Neural progenitor cell (in vitro differentiated cells): Measurements from ENCODE around the gene SELENOO.

Experiments used
- EZH2phosphoT487 ChIP-seq: fragments of 200-600 bp; sonication (generic); IDR thresholded peaks from 2 replicates; pipeline ENCODE4 v1.6.1; 2017; ENCODE audit warnings: antibody characterized with exemption
- TF ChIP-seq, protein P1 (sequence below): fragments of 200-600 bp; sonication (generic); IDR thresholded peaks from 2 replicates; pipeline ENCODE4 v1.5.1; 2017; ENCODE audit warnings: antibody characterized with exemption, mild to moderate bottlenecking

DNA sequence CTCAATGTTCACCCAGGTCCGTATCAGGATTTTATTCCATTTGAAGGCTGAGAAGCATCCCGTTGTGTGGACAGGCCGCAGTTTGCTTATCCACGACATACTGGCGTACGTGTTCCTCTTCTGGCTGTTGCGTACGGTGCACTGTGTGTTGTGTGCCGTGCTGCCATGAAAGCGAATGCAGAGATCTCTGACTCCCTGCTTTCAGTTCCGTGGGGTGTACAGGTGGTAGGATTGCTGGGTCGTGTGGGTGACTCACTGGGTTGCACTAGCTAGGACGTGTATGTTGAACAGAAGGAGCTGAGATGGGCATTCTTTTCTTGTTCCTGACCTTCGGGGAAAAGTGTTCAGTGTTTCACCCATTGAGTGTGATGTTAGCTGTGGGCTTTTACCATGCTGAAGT, 10.3 kb downstream of the SELENOO start:
- TF ChIP-seq, protein P1, sequence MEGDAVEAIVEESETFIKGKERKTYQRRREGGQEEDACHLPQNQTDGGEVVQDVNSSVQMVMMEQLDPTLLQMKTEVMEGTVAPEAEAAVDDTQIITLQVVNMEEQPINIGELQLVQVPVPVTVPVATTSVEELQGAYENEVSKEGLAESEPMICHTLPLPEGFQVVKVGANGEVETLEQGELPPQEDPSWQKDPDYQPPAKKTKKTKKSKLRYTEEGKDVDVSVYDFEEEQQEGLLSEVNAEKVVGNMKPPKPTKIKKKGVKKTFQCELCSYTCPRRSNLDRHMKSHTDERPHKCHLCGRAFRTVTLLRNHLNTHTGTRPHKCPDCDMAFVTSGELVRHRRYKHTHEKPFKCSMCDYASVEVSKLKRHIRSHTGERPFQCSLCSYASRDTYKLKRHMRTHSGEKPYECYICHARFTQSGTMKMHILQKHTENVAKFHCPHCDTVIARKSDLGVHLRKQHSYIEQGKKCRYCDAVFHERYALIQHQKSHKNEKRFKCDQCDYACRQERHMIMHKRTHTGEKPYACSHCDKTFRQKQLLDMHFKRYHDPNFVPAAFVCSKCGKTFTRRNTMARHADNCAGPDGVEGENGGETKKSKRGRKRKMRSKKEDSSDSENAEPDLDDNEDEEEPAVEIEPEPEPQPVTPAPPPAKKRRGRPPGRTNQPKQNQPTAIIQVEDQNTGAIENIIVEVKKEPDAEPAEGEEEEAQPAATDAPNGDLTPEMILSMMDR = no peak
- no peak for TF ChIP-seq EZH2phosphoT487
